Lung (tissue), 12 donors: ENCODE measurements around the gene NPIPB6. TPM values are rescaled to one million over a fixed set of nuclear protein-coding genes. Genes with fewer than 3 reads are reported as not detected.

ENCODE experiments used
- ATAC-seq: fragments of 200-7000 bp; cut with Tn5 transposase; one replicate; pipeline ENCODE4 v1.9.1; 2020; ENCODE audit warnings: moderate number of reproducible peaks; ENCODE audit not compliant: insufficient read depth, low FRiP score
- DNase-seq, 3 donors: peaks; one replicate each; pipeline ENCODE4 v3.0.0-alpha.2; 2013 to 2017
- H3K27ac ChIP-seq, 2 donors: one replicate each; pipeline ENCODE4 v1.5.1; 2013; ENCODE audit warnings: mild to moderate bottlenecking in 2 of 2, moderate library complexity in 2 of 2, control low read depth in 1 of 2, inconsistent platforms in 1 of 2, low read depth in 1 of 2, low read length in 1 of 2
- H3K27me3 ChIP-seq, 3 donors: one replicate each; pipeline ENCODE4 v1.5.1; 2013; ENCODE audit warnings: low read length in 2 of 3; ENCODE audit not compliant: control insufficient read depth in 3 of 3, insufficient read depth in 3 of 3
- H3K36me3 ChIP-seq, 4 donors: one replicate each; pipeline ENCODE4 v1.5.1; 2013; ENCODE audit warnings: low read length in 4 of 4, mild to moderate bottlenecking in 1 of 4, moderate library complexity in 1 of 4; ENCODE audit not compliant: control insufficient read depth in 4 of 4, insufficient read depth in 4 of 4
- H3K4me1 ChIP-seq, 5 donors: one replicate each; pipeline ENCODE4 v1.5.1; 2013; ENCODE audit warnings: low read length in 5 of 5, mild to moderate bottlenecking in 2 of 5, moderate library complexity in 1 of 5; ENCODE audit not compliant: control insufficient read depth in 5 of 5, insufficient read depth in 5 of 5
- H3K4me3 ChIP-seq: one replicate; pipeline ENCODE4 v1.5.1; 2013; ENCODE audit warnings: mild to moderate bottlenecking, control low read depth, moderate library complexity
- H3K9ac ChIP-seq, 2 donors: one replicate each; pipeline ENCODE4 v1.5.1; 2013; ENCODE audit warnings: low read length in 2 of 2, control low read depth in 1 of 2; ENCODE audit not compliant: insufficient read depth in 1 of 2
- H3K9me3 ChIP-seq, 4 donors: one replicate each; pipeline ENCODE4 v1.5.1; 2013; ENCODE audit warnings: low read length in 3 of 4, mild to moderate bottlenecking in 1 of 4, moderate library complexity in 1 of 4; ENCODE audit not compliant: control insufficient read depth in 4 of 4, insufficient read depth in 3 of 4
- CTCF ChIP-seq: IDR thresholded peaks from 2 replicates; pipeline ENCODE4 v1.5.1; 2012; ENCODE audit warnings: mild to moderate bottlenecking; ENCODE audit errors: control extremely low read depth, extremely low read depth
- whole genome bisulfite sequencing, 2 donors: extraction: QIAGEN DNeasy Blood & Tissue Kit; methylation state at CpG; one replicate each; pipeline ENCODE4 v1.1.7; 2013; 5-methylcytosine and 5-hydroxymethylcytosine counted together
- polyA plus RNA-seq, 2 donors: library from polyadenylated mRNA; stranded (reverse); fragments of 200-250 nt; gene quantifications; one replicate each; pipeline ENCODE4 v1.2.1, GENCODE V29; 2013
- total RNA-seq, 2 donors: library from RNA; depleted of rRNA in 1 of 2; stranded (reverse); fragments of >200 nt in 1 of 2; gene quantifications; one replicate each; pipeline ENCODE4 v1.2.1, GENCODE V29; 2014 to 2021
- donor health status: control.
- donor health status: control.
- donor health status: Bipolar disorder and iron deficiency.
- donor health status: healthy.
- donor health status: DM: yes; HTN: yes; CAD: no.

The NPIPB6 gene
- total and polyA plus RNA-seq, 4 donors = 0.14 to 6.1 (median 1.4) TPM

DNA sequence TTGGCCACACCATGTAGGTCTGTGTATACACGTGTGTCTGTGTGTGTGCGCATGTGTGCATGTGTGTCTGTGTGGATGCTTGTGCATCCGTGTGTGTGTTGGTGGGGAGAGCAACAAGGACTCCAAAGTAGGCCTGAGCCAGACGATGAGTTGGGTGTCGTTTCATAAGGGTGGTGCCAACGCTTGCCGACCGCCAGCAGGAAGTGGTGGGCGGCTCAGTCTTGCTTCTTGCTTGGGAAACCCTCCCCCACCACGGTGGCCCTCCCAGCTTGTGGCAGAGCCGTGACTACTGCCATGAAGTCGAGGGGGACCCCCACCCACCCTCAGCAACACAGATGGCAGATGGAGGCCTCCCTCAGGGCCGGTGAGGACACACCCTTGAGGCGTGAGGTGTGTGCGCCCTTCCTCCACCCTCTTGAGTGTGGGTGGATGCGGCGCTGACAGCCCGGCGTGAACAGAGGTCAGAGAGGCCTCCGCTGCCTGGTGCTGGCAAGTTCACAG is 53.4 kb downstream of the NPIPB6 start:
- H3K27ac ChIP-seq = peak overlapping the region in 1 of 2 donors; percentile 3
- DNase-seq = no peak
- ATAC-seq = no peak

GRCh38 chr16:28308794-28309584 is 54.3 kb downstream of the NPIPB6 start:
- ATAC-seq = no peak
- Histone ChIP-seq H3K9me3 (no peaks in the 10 kb centered on the region), H3K4me3 (no peak overlapping the region), H3K27ac (no peak overlapping the region), H3K27me3 (no peaks in the 10 kb centered on the region), H3K9ac (no peak overlapping the region), H3K36me3 (no peaks in the 10 kb centered on the region), H3K4me1 (peaks cover 0 to 2% (median 0%) of the 10 kb centered on the region in 5 donors)
- DNase-seq = no peak
- WGBS, 2 donors = 91 to 93% methylated on average over 14 of the region's 14 CpGs
- no peak for TF ChIP-seq CTCF

More for the DNA sequence above, 53.4 kb downstream of the NPIPB6 start:
- no peak for TF ChIP-seq CTCF
- Histone ChIP-seq H3K36me3 (no peaks in the 10 kb centered on the region), H3K9ac (no peak overlapping the region), H3K27me3 (no peaks in the 10 kb centered on the region), H3K4me3 (no peak overlapping the region), H3K9me3 (no peaks in the 10 kb centered on the region), H3K4me1 (peaks cover 0 to 2% (median 0%) of the 10 kb centered on the region in 5 donors)
- WGBS, 2 donors = 54 to 66% methylated on average over 19 to 20 of the region's 20 CpGs

DNA sequence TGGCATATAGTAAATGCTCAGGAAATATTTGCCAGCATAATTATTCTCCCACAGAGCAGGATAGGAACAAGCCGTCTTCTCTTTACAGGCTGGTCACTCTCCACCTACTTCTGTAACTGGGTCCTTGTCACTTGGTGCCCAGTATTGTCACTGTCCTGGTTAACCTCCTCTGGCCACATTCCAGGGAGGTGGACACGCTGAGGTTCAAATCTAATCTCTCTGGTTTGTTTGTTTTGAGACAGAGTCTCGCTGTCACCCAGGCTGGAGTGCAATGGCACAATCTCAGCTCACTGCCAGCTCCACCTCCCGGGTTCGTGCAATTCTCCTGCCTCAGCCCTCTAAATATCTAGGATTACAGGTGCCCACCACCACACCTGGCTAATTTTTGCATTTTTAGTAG is 55.4 kb downstream of the NPIPB6 start:
- peaks cover 0 to 2% (median 0%) of the 10 kb centered on the region in 5 donors for H3K4me1 ChIP-seq
- no peaks in the 10 kb centered on the region for H3K36me3 ChIP-seq
- H3K4me3 ChIP-seq = no peak overlapping the region
- H3K9ac ChIP-seq = no peak overlapping the region
- DNase-seq (no peak), ATAC-seq (no peak)
- no peak overlapping the region for H3K27ac ChIP-seq
- WGBS, 2 donors = 84 to 86% methylated on average over 5 of the region's 5 CpGs
- H3K27me3 ChIP-seq = no peaks in the 10 kb centered on the region
- H3K9me3 ChIP-seq = no peaks in the 10 kb centered on the region
- TF ChIP-seq CTCF = no peak
